Fibroblast of skin of right quadriceps (primary cell): Measurements from ENCODE around the gene ZNF433.
A peak's percentile ranks its signal among the peaks of the same experiment; 100 is the strongest.
"Not testable (repeated sequence)": the region's sequence is repeated elsewhere in the genome, so short reads cannot be mapped to it uniquely, and the experiment has no call there.

Experiments used
- DNase-seq: peaks from one replicate; pipeline ENCODE4 v3.0.0-alpha.2; 2013

The ZNF433 gene

GRCh38 chr19:12035220-12036172, at the start of gene ZNF433:
Gene ZNF433, minus strand, starts transcription at chr19:12035679. Its CDS starts 140 bp downstream, at chr19:12035539.
- DNase-seq, result peak; percentile 78

GRCh38 chr19:12083336-12083735, 47.9 kb upstream of the ZNF433 start:
- not testable (repeated sequence) for DNase-seq

- no peak for DNase-seq
Observed at GRCh38 chr19:12077375-12077774, 41.9 kb upstream of the ZNF433 start.

GRCh38 chr19:12076331-12076730, 40.9 kb upstream of the ZNF433 start:
- DNase-seq, result not testable (repeated sequence)

GRCh38 chr19:12075538-12076139, 40.2 kb upstream of the ZNF433 start:
- no peak for DNase-seq

- DNase-seq, result peak; percentile 79
Observed at GRCh38 chr19:12064590-12065538, 29.4 kb upstream of the ZNF433 start, which contains the start of gene ZNF844. Gene ZNF844, plus strand, starts transcription at chr19:12064731. Its CDS starts 143 bp downstream, at chr19:12064874.

GRCh38 chr19:12055784-12056183, 20.3 kb upstream of the ZNF433 start:
- no peak for DNase-seq

- peak; percentile 86 for DNase-seq
Observed at GRCh38 chr19:12052497-12053169, 17.2 kb upstream of the ZNF433 start, which contains the start of gene ZNF878. Gene ZNF878, minus strand, starts transcription at chr19:12052961. Its CDS starts 160 bp downstream, at chr19:12052801.

GRCh38 chr19:12052091-12052496, 16.6 kb upstream of the ZNF433 start:
- DNase-seq, result peak; percentile 18

- DNase-seq, result no peak
Observed at GRCh38 chr19:12047868-12048267, 12.4 kb upstream of the ZNF433 start.

- no peak for DNase-seq
Observed at GRCh38 chr19:12043752-12044422, 8.4 kb upstream of the ZNF433 start.

GRCh38 chr19:12042893-12043292, 7.4 kb upstream of the ZNF433 start:
- no peak for DNase-seq

- no peak for DNase-seq
Observed at GRCh38 chr19:12034620-12035019, 859 bp downstream of the ZNF433 start.

GRCh38 chr19:12034198-12034597, 1.3 kb downstream of the ZNF433 start:
- no peak for DNase-seq

- no peak for DNase-seq
Observed at GRCh38 chr19:12015753-12016116, 19.7 kb downstream of the ZNF433 start.

GRCh38 chr19:12015015-12015752, 20.3 kb downstream of the ZNF433 start:
- no peak for DNase-seq

GRCh38 chr19:12000152-12000981, 35.1 kb downstream of the ZNF433 start:
- peak; percentile 42 for DNase-seq

- peak; percentile 26 for DNase-seq
Observed at GRCh38 chr19:11995174-11995573, 40.3 kb downstream of the ZNF433 start.

- DNase-seq, result not testable (repeated sequence)
Observed at GRCh38 chr19:11991921-11992320, 43.6 kb downstream of the ZNF433 start.

- no peak for DNase-seq
Observed at GRCh38 chr19:11989112-11989456, 46.4 kb downstream of the ZNF433 start.
